SK-N-SH (cell line): ENCODE data around the gene FGD3. TPM values are rescaled to one million over a fixed set of nuclear protein-coding genes. Genes with fewer than 3 reads are reported as not detected.

Experiments
- CTCF ChIA-PET: fragments of 300-600, 350-600 bp; formaldehyde crosslinking; extraction: SDS; loops from one replicate; lab custom pipeline; 2021; lab: Yijun Ruan, JAX
- POLR2A ChIA-PET: fragments of 350-600 bp; sonication (Branson Sonifier 250); formaldehyde crosslinking; extraction: SDS; loops from one replicate; lab custom pipeline; 2020; ENCODE audit warnings: antibody characterized with exemption, inconsistent platforms; lab: Yijun Ruan, JAX
- DNase-seq: peaks from one replicate; pipeline ENCODE4 v3.0.0; 2012
- H2AFZ ChIP-seq: fragments of 200-600 bp; sonication (generic); 2 replicates; pipeline ENCODE4 v1.8.1; 2016; ENCODE audit warnings: antibody characterized with exemption, mild to moderate bottlenecking, low read depth
- H3F3A ChIP-seq: fragments of 200-600 bp; sonication (generic); replicated peaks from 2 replicates; pipeline ENCODE3; 2016; ENCODE audit warnings: antibody characterized with exemption, mild to moderate bottlenecking; ENCODE audit not compliant: insufficient read depth
- H3K27ac ChIP-seq, 2 experiments: fragments of 200-500 bp in 1 of 2; fragments of 200-600 bp in 1 of 2; sonication (Bioruptor generic) in 1 of 2; sonication (generic), shearing (Covaris generic) in 1 of 2; 2 replicates each; pipeline versions ENCODE4 v1.5.1 to v1.6.1; 2014 to 2016; ENCODE audit warnings: low read depth in 2 of 2, inconsistent platforms in 1 of 2, low read length in 1 of 2, mild to moderate bottlenecking in 1 of 2, mixed read lengths in 1 of 2
- H3K27me3 ChIP-seq: fragments of 200-600 bp; sonication (generic), shearing (Covaris generic); 2 replicates; pipeline ENCODE4 v1.6.1; 2016; ENCODE audit warnings: mixed run types; ENCODE audit not compliant: insufficient read depth
- H3K36me3 ChIP-seq, 2 experiments: fragments of 200-500 bp in 1 of 2; fragments of 200-600 bp in 1 of 2; sonication (Bioruptor generic) in 1 of 2; sonication (generic) in 1 of 2; replicated peaks in 1 of 2; 2 replicates each; pipeline versions ENCODE3 to v1.5.1; 2014 to 2016; ENCODE audit warnings: low read length in 1 of 2, mild to moderate bottlenecking in 1 of 2; ENCODE audit not compliant: insufficient read depth in 2 of 2, control insufficient read depth in 1 of 2
- H3K4me1 ChIP-seq, 2 experiments: fragments of 200-500 bp in 1 of 2; fragments of 200-600 bp in 1 of 2; sonication (Bioruptor generic) in 1 of 2; sonication (generic), shearing (Covaris generic) in 1 of 2; 2 replicates each; pipeline versions ENCODE4 v1.5.1 to v1.6.1; 2014 to 2016; ENCODE audit warnings: low read depth in 1 of 2, low read length in 1 of 2, mixed run types in 1 of 2; ENCODE audit not compliant: insufficient read depth in 2 of 2, control insufficient read depth in 1 of 2
- H3K4me2 ChIP-seq: fragments of 200-600 bp; sonication (generic), shearing (Covaris generic); 2 replicates; pipeline ENCODE4 v1.6.1; 2017; ENCODE audit warnings: mixed run types
- H3K4me3 ChIP-seq, 2 experiments: fragments of 200-500 bp in 1 of 2; fragments of 200-600 bp in 1 of 2; sonication (Bioruptor generic) in 1 of 2; sonication (generic), shearing (Covaris generic) in 1 of 2; 2 replicates each; pipeline versions ENCODE4 v1.5.1 to v1.8.1; 2014 to 2016; ENCODE audit warnings: low read depth in 2 of 2, inconsistent platforms in 1 of 2, low read length in 1 of 2, mild to moderate bottlenecking in 1 of 2, mixed read lengths in 1 of 2, moderate library complexity in 1 of 2
- H3K79me2 ChIP-seq: fragments of 200-600 bp; sonication (generic); 2 replicates; pipeline ENCODE4 v1.8.1; 2017; ENCODE audit warnings: mild to moderate bottlenecking; ENCODE audit not compliant: insufficient read depth
- H3K9ac ChIP-seq: fragments of 200-600 bp; sonication (generic); 2 replicates; pipeline ENCODE4 v1.6.1; 2017; ENCODE audit warnings: mixed run types
- H3K9me2 ChIP-seq: fragments of 200-600 bp; sonication (generic); 2 replicates; pipeline ENCODE4 v1.6.1; 2017; ENCODE audit warnings: mixed run types
- H3K9me3 ChIP-seq: fragments of 200-600 bp; sonication (generic); 2 replicates; pipeline ENCODE4 v1.6.1; 2017; ENCODE audit warnings: mixed run types, mild to moderate bottlenecking, moderate library complexity
- H4K20me1 ChIP-seq: fragments of 200-600 bp; sonication (generic); 2 replicates; pipeline ENCODE4 v1.6.1; 2017; ENCODE audit warnings: mild to moderate bottlenecking, mixed run types; ENCODE audit not compliant: insufficient read depth
- EP300 ChIP-seq, 2 experiments: IDR thresholded peaks; 2 replicates each; pipeline versions ENCODE4 v1.4.0 to v1.6.1; 2012; ENCODE audit warnings: borderline replicate concordance in 1 of 2, low read depth in 1 of 2, low read length in 1 of 2
- FOSL2 ChIP-seq: IDR thresholded peaks from 2 replicates; pipeline ENCODE4 v1.4.0; 2012; ENCODE audit warnings: low read depth, mild to moderate bottlenecking, moderate library complexity, borderline replicate concordance
- FOXM1 ChIP-seq: IDR thresholded peaks from 2 replicates; pipeline ENCODE4 v1.4.0; 2012; ENCODE audit warnings: low read depth, mild to moderate bottlenecking
- IRF3 ChIP-seq: fragments of 150-350 bp; IDR thresholded peaks from 2 replicates; pipeline ENCODE4 v1.6.1; 2016; ENCODE audit warnings: mild to moderate bottlenecking, low read depth, low read length
- NRF1 ChIP-seq: IDR thresholded peaks from 2 replicates; pipeline ENCODE4 v1.6.1; 2012; ENCODE audit warnings: low read depth, mild to moderate bottlenecking, low read length
- SIN3A ChIP-seq: IDR thresholded peaks from 2 replicates; pipeline ENCODE4 v1.6.1; 2012; ENCODE audit warnings: low read depth, mild to moderate bottlenecking, low read length, moderate library complexity, borderline replicate concordance
- TEAD4 ChIP-seq: IDR thresholded peaks from 2 replicates; pipeline ENCODE4 v1.4.0; 2012; ENCODE audit warnings: mild to moderate bottlenecking, borderline replicate concordance; ENCODE audit not compliant: insufficient read depth
- USF1 ChIP-seq: IDR thresholded peaks from 2 replicates; pipeline ENCODE4 v1.4.0; 2012; ENCODE audit warnings: low read depth, borderline replicate concordance
- USF2 ChIP-seq: fragments of 150-350 bp; IDR thresholded peaks from 2 replicates; pipeline ENCODE4 v1.6.1; 2017; ENCODE audit warnings: antibody characterized with exemption, low read length, low read depth, borderline replicate concordance
- ZBTB33 ChIP-seq: IDR thresholded peaks from 2 replicates; pipeline ENCODE4 v1.4.0; 2012; ENCODE audit warnings: low read depth, borderline replicate concordance
- WGBS: methylation state at CpG from one replicate; pipeline ENCODE4 v1.1.6; 2017; ENCODE audit warnings: low lambda C conversion rate; 5-methylcytosine and 5-hydroxymethylcytosine counted together
- polyA plus RNA-seq, 3 experiments: library from polyadenylated mRNA; depleted of rRNA; stranded (reverse); fragments of >200 nt; gene quantifications; 2 replicates each; pipeline ENCODE4 v1.2.3, GENCODE V29; 2012

The FGD3 gene
- polyA plus RNA-seq, 1 of the 3 experiments (the other 2 are of a cell fraction): not detected

- H3K9ac ChIP-seq: no peak overlapping the region
- no peaks in the 10 kb centered on the region for H3K9me3 ChIP-seq
- TF ChIP-seq FOXM1: no peak
- H3K4me1 ChIP-seq: no peaks in the 10 kb centered on the region; a peak in 1 of 4 replicates
- no peaks in the 10 kb centered on the region for H3F3A ChIP-seq
- CTCF ChIA-PET: no interaction called here
- no peaks in the 10 kb centered on the region for H3K79me2 ChIP-seq
- 60% methylated on average over 8 of the region's 19 CpGs for WGBS
- H3K4me3 ChIP-seq: no peak overlapping the region
- no peak for DNase-seq
- no peak overlapping the region for H3K4me2 ChIP-seq
- POLR2A ChIA-PET: no interaction called here
- H2AFZ ChIP-seq: no peak overlapping the region
- H4K20me1 ChIP-seq: no peaks in the 10 kb centered on the region
- H3K27ac ChIP-seq: no peak overlapping the region
- H3K9me2 ChIP-seq: no peaks in the 10 kb centered on the region
- no peaks in the 10 kb centered on the region for H3K36me3 ChIP-seq
- H3K27me3 ChIP-seq: no peaks in the 10 kb centered on the region
These were observed 22.5 kb downstream of the FGD3 start for GRCh38 chr9:92969516-92970466.

- no peak for DNase-seq
- Histone ChIP-seq H3K36me3 (no peaks in the 10 kb centered on the region), H3K79me2 (no peaks in the 10 kb centered on the region), H2AFZ (no peak overlapping the region), H3K4me1 (no peaks in the 10 kb centered on the region; a peak in 1 of 4 replicates), H3K9ac (no peak overlapping the region), H3K27ac (no peak overlapping the region), H3K9me2 (no peaks in the 10 kb centered on the region), H3F3A (no peaks in the 10 kb centered on the region), H3K4me2 (no peak overlapping the region), H4K20me1 (no peaks in the 10 kb centered on the region), H3K27me3 (no peaks in the 10 kb centered on the region), H3K4me3 (no peak overlapping the region), H3K9me3 (no peaks in the 10 kb centered on the region)
- CTCF ChIA-PET: no interaction called here
- POLR2A ChIA-PET: no interaction called here
- 53% methylated on average over 5 of the region's 5 CpGs for WGBS
- TF ChIP-seq USF2: no peak
- TF ChIP-seq NRF1: no peak
- no peak for TF ChIP-seq FOSL2
- TF ChIP-seq EP300 (IDR thresholded peaks at IDR 0.05; ENCODE audit: borderline replicate concordance in 1 of 2, low read depth in 1 of 2, low read length in 1 of 2): no peak
- TF ChIP-seq TEAD4: no peak
- no peak for TF ChIP-seq FOXM1
- TF ChIP-seq IRF3: no peak
- TF ChIP-seq USF1: no peak
- TF ChIP-seq ZBTB33: no peak
- no peak for TF ChIP-seq SIN3A
These were observed 23.2 kb downstream of the FGD3 start for GRCh38 chr9:92970467-92970923.
